Ureter (tissue), 1 donor: Measurements from ENCODE around the gene BAZ2B. TPM values are rescaled to one million over a fixed set of nuclear protein-coding genes. Genes with fewer than 3 reads are reported as not detected.
"Not testable (repeated sequence)": the region's sequence is repeated elsewhere in the genome, so short reads cannot be mapped to it uniquely, and the experiment has no call there.

Experiments used
- DNase-seq: peaks from one replicate; pipeline ENCODE4 v3.0.0-alpha.2; 2020; ENCODE audit warnings: low spot score
- total RNA-seq: library from RNA; stranded (reverse); gene quantifications from one replicate; pipeline ENCODE4 v1.2.4, GENCODE V29; 2023
- donor health status: DM: yes; HTN: yes; CAD: no.

BAZ2B gene
- 135 TPM for total RNA-seq

GRCh38 chr2:159616286-159616701, at the start of gene BAZ2B:
BAZ2B (minus strand) TSS chr2:159616548; CDS start chr2:159478719, 137,829 bp downstream.
- no peak for DNase-seq

- DNase-seq: no peak
These were observed 44.9 kb upstream of the BAZ2B start for GRCh38 chr2:159661286-159661685.

- no peak for DNase-seq
These were observed 42.8 kb upstream of the BAZ2B start for GRCh38 chr2:159658881-159659873.

- no peak for DNase-seq
These were observed 37.6 kb upstream of the BAZ2B start for GRCh38 chr2:159653962-159654361.

GRCh38 chr2:159651884-159652283, 35.5 kb upstream of the BAZ2B start:
- no peak for DNase-seq

- DNase-seq: no peak
These were observed 34.2 kb upstream of the BAZ2B start for GRCh38 chr2:159650574-159650973.

GRCh38 chr2:159648643-159649042, 32.3 kb upstream of the BAZ2B start:
- DNase-seq: no peak

GRCh38 chr2:159647667-159648066, 31.3 kb upstream of the BAZ2B start:
- DNase-seq: no peak

- DNase-seq: no peak
These were observed 23.8 kb upstream of the BAZ2B start for GRCh38 chr2:159640176-159640575.

- DNase-seq: no peak
These were observed 23.4 kb upstream of the BAZ2B start for GRCh38 chr2:159639712-159640111.

- no peak for DNase-seq
These were observed 22.7 kb upstream of the BAZ2B start for GRCh38 chr2:159639071-159639470.

GRCh38 chr2:159637988-159638501, 21.7 kb upstream of the BAZ2B start:
- DNase-seq: no peak

GRCh38 chr2:159637240-159637639, 20.9 kb upstream of the BAZ2B start:
- DNase-seq: no peak

GRCh38 chr2:159635006-159635789, 18.9 kb upstream of the BAZ2B start:
- DNase-seq: no peak

- DNase-seq: no peak
These were observed 16.9 kb upstream of the BAZ2B start for GRCh38 chr2:159633219-159633618.

- DNase-seq: not testable (repeated sequence)
These were observed 9.3 kb upstream of the BAZ2B start for GRCh38 chr2:159625628-159626027.

GRCh38 chr2:159623436-159623835, 7.1 kb upstream of the BAZ2B start:
- DNase-seq: no peak

GRCh38 chr2:159622966-159623365, 6.6 kb upstream of the BAZ2B start:
- no peak for DNase-seq

- DNase-seq: no peak
These were observed 4.4 kb upstream of the BAZ2B start for GRCh38 chr2:159620796-159621195.

GRCh38 chr2:159617646-159618045, 1.3 kb upstream of the BAZ2B start:
- no peak for DNase-seq

GRCh38 chr2:159617100-159617499, 752 bp upstream of the BAZ2B start:
- no peak for DNase-seq
